Activated naive CD4-positive, alpha-beta T cell treated with anti-CD3 and anti-CD28 coated beads, Interleukin-2, amount 10 ng/mL, durations not matched to agents 7 days and 5 days (primary cell): ENCODE data around the gene CCDC188.

ENCODE experiments used
- CTCF ChIA-PET: fragments of 350-600 bp; sonication (Branson Sonifier 250); formaldehyde crosslinking; loops from one replicate; lab custom pipeline; 2021; ENCODE audit warnings: antibody characterized with exemption; lab: Charles Lee
- DNase-seq: peaks from one replicate; pipeline ENCODE4 v3.0.0-alpha.2; 2020
- H3K27ac Mint-ChIP-seq: one replicate; pipeline ENCODE4 v1.8.0; 2021; ENCODE audit warnings: mild to moderate bottlenecking, moderate library complexity, mixed read lengths
- H3K27me3 Mint-ChIP-seq: one replicate; pipeline ENCODE4 v1.8.0; 2021; ENCODE audit warnings: mild to moderate bottlenecking, mixed read lengths
- H3K36me3 Mint-ChIP-seq: one replicate; pipeline ENCODE4 v1.8.0; 2021; ENCODE audit warnings: mixed read lengths
- H3K4me1 Mint-ChIP-seq: one replicate; pipeline ENCODE4 v1.8.0; 2021; ENCODE audit warnings: mixed read lengths
- H3K4me3 Mint-ChIP-seq: one replicate; pipeline ENCODE4 v1.8.0; 2021; ENCODE audit warnings: mild to moderate bottlenecking, moderate library complexity, mixed read lengths
- H3K9me3 Mint-ChIP-seq: one replicate; pipeline ENCODE4 v1.8.0; 2021; ENCODE audit warnings: mixed read lengths

Gene CCDC188

GRCh38 chr22:20106205-20106848, 44.5 kb downstream of the CCDC188 start:
- no peaks in the 10 kb centered on the region for H3K9me3 Mint-ChIP-seq
- H3K4me3 Mint-ChIP-seq = no peak overlapping the region
- peaks cover 38% of the 10 kb centered on the region for H3K36me3 Mint-ChIP-seq
- no peak for DNase-seq
- peaks cover 11% of the 10 kb centered on the region for H3K4me1 Mint-ChIP-seq
- H3K27ac Mint-ChIP-seq = peak overlapping the region; percentile 24
- CTCF ChIA-PET = interaction anchor here (0.8 kb wide), 1 partner anchor 136 kb away, joined by 3 read pairs; no protein-coding TSS in a partner anchor
- no peaks in the 10 kb centered on the region for H3K27me3 Mint-ChIP-seq

- H3K4me3 Mint-ChIP-seq = no peak overlapping the region
- peak overlapping the region; percentile 19 for H3K27ac Mint-ChIP-seq
- CTCF ChIA-PET = no interaction called here
- peaks cover 14% of the 10 kb centered on the region for H3K4me1 Mint-ChIP-seq
- H3K36me3 Mint-ChIP-seq = peaks cover 38% of the 10 kb centered on the region
- no peak for DNase-seq
- H3K27me3 Mint-ChIP-seq = no peaks in the 10 kb centered on the region
- no peaks in the 10 kb centered on the region for H3K9me3 Mint-ChIP-seq
Observed at GRCh38 chr22:20105456-20106204, 45.2 kb downstream of the CCDC188 start.

- CTCF ChIA-PET = no interaction called here
- no peak overlapping the region for H3K4me3 Mint-ChIP-seq
- H3K27me3 Mint-ChIP-seq = no peaks in the 10 kb centered on the region
- peaks cover 41% of the 10 kb centered on the region for H3K4me1 Mint-ChIP-seq
- peaks cover 50% of the 10 kb centered on the region for H3K36me3 Mint-ChIP-seq
- DNase-seq = no peak
- H3K27ac Mint-ChIP-seq = no peak overlapping the region
- H3K9me3 Mint-ChIP-seq = no peaks in the 10 kb centered on the region
Observed at GRCh38 chr22:20102203-20102780, 48.6 kb downstream of the CCDC188 start.

DNA sequence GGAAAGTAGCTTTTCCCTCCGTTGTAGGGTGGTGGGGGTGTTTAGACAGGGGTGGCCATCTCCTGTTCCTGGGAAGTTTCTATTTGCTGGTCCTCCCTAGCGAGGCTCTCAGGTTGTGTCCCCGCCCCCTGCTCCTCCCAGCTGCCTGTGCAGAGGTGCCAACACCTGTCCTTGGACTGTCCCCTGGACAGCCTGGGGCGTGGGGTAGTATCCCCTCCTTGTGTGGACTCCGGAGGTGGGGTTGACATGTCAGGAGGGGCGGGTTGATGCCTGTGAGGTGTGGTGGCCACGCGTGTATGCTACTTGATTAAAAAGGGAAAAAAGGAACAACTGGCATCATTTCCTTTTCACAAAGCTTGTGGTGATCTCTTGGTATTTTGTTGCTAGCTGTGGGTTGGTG, 49.2 kb downstream of the CCDC188 start:
- Mint-ChIP-seq H3K27ac (no peak overlapping the region), H3K9me3 (peaks cover under 1% of the 10 kb centered on the region), H3K4me3 (no peak overlapping the region), H3K4me1 (peaks cover 43% of the 10 kb centered on the region), H3K36me3 (peaks cover 51% of the 10 kb centered on the region), H3K27me3 (no peaks in the 10 kb centered on the region)
- CTCF ChIA-PET = interaction anchor here (0.6 to 1.4 kb wide), 3 partner anchors 11 to 218 kb away, joined by 3 to 5 read pairs (median 4); partner anchors contain the start of gene DGCR6L
- DNase-seq = no peak

DNA sequence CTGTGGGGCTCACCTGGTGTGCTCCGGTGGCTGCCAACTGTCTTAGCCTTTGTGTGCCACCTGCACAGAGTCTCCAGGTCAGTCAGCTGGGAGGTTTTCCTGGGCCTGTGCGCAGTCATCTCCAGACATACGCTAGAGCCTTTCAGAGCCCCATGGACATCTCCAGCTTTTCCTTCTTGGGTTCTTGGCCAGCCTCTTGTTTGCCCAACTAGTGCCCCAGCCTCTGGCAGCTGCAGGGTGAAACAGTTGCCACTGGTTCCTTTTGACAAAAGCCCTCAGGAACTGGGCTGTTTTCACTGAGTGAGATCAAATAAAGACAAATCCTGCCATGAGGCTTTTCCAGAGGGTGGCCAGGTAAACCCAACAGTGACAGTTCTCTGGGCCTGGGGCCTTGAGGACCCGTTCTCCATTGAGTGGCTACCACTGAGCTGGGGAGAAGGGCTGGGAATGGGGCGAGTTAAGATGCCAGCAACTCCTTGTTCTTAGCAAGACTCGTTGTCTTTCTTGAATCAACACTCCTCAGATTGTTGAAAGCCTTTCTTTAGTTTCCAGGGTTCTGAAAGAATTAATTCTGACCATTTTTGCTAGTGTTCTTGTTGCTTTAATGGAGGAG, 51.6 kb downstream of the CCDC188 start:
- no peak for DNase-seq
- no peak overlapping the region for H3K4me3 Mint-ChIP-seq
- CTCF ChIA-PET = interaction anchor here (0.7 kb wide), 1 partner anchor 18 kb away, joined by 3 read pairs; no protein-coding TSS in a partner anchor
- H3K27ac Mint-ChIP-seq = peak overlapping the region; percentile 81
- peaks cover 67% of the 10 kb centered on the region for H3K36me3 Mint-ChIP-seq
- peaks cover 51% of the 10 kb centered on the region for H3K4me1 Mint-ChIP-seq
- H3K27me3 Mint-ChIP-seq = no peaks in the 10 kb centered on the region
- peaks cover 3% of the 10 kb centered on the region for H3K9me3 Mint-ChIP-seq
